DMS 273 treated with DMSO at 0.1 percent for 48 hours (cell line): ENCODE measurements around the gene TMED6.
A peak's percentile ranks its signal among the peaks of the same experiment; 100 is the strongest.
"Not testable (repeated sequence)": the region's sequence is repeated elsewhere in the genome, so short reads cannot be mapped to it uniquely, and the experiment has no call there.

ENCODE experiments used
- DNase-seq: peaks from one replicate; lab custom pipeline; 2025; lab: John Stamatoyannopoulos, UW

The TMED6 gene

DNA sequence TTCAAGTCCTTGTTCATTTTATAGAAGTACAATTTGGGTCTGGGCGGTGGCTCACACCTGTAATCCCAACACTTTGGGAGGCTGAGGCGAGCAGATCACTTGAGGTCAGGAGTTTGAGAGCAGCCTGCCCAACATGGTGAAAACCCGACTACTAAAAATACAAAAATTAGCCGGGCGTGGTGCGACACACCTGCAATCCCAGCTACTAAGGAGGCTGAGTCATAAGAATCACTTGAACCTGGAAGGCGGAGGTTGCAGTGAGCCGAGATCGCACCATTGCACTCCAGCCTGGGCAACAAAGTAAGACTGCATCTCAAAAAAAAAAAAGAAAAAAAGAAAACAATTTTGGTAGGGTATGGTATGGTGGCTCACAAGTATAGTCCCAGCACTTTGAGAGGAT, 8.5 kb upstream of the TMED6 start:
- DNase-seq: not testable (repeated sequence)

- no peak for DNase-seq
These were observed 951 bp downstream of the TMED6 start for GRCh38 chr16:69350536-69351133.

- no peak for DNase-seq
These were observed 2.0 kb downstream of the TMED6 start for GRCh38 chr16:69349536-69349935.

DNA sequence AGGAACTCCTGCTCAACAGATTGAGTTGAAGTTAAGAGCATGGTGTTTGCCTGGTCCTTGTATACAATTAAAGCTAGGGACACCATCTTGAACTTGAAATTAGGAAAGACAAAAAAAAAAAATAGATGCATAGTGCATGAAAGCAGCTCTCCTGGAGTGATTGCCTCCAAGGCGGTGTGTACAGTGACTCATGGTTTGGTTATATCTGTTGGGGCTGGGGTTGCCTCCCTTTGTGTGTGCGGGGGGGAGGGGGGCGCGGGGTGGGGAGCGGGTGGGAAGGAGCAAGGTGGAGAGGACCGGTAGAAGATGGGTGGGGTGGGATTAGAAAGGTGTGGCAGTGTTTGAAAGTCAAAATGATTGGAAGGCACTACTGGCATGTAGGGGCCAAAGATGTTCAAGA, 3.4 kb downstream of the TMED6 start:
- DNase-seq: no peak

DNA sequence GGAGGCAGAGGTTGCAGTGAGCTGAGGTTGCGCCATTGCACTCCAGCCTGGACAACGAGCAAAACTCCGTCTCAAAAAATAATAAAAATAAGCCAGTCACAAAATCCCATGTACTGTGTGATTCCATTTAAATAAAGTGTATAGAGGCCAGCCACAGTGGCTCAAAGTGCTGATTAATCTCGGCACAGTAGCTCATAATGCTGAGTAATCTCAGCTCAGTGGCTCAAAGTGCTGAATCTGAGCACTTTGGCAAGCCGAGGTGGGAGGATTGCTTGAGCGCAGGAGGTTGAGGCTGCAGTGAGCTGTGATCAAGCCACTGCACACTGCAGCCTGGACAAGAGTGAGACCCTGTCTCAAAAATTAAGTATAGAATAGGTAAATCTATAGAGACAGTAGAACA, 4.9 kb downstream of the TMED6 start:
- no peak for DNase-seq

GRCh38 chr16:69345923-69346322, 5.7 kb downstream of the TMED6 start:
- DNase-seq: no peak

DNA sequence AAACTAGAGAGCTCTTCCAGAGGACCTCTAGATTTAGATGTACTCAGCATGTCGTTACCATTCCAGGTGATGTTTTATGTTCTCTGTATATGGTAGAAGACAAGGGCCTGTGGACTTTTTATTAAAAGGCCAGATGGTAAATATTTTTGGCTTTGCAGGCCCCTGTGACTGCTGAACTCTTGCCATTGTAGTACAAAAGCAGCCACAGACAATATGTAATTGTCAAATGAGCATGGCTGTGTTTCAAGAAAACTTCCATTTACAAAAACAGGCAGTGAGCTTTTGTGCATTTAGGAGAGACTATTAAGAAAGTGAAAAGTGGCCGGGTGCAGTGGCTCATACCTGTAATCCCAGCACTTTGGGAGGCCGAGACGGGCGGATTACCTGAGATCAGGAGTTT, 7.4 kb downstream of the TMED6 start:
- DNase-seq: no peak

DNA sequence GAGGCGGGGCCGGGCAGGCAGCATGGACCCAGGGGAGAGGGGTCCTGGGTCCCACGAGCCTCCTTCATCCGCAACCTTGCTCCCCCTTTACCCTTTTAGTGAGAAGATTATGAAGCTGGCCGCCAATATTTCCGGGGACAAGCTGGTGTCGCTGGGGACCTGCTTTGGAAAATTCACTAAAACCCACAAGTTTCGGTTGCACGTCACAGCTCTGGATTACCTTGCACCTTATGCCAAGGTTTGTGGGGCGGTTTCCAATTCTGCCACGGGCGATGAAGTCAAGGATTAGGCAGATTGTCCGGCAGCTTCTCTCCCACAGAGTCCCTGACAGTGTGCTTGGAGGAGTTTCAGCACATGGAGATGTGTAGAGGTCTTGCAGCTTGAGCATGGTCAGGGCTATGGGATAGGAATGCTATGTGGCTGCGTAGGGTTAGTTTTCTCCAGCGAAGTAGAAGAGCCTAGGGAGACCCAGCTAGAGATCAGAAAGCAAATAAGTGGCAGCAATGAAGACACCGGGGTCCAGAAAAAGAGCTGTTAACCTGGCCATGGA, 11.4 kb downstream of the TMED6 start:
- no peak for DNase-seq

GRCh38 chr16:69339289-69340094, 12.1 kb downstream of the TMED6 start, which contains the start of the genes COG8 and NIP7:
Gene COG8 (minus strand): TSS chr16:69339564. CDS start chr16:69339552, 12 bp downstream.
Gene NIP7 (plus strand): TSS chr16:69339772. CDS start chr16:69339830, 58 bp downstream.
- DNase-seq: peak; percentile 97

DNA sequence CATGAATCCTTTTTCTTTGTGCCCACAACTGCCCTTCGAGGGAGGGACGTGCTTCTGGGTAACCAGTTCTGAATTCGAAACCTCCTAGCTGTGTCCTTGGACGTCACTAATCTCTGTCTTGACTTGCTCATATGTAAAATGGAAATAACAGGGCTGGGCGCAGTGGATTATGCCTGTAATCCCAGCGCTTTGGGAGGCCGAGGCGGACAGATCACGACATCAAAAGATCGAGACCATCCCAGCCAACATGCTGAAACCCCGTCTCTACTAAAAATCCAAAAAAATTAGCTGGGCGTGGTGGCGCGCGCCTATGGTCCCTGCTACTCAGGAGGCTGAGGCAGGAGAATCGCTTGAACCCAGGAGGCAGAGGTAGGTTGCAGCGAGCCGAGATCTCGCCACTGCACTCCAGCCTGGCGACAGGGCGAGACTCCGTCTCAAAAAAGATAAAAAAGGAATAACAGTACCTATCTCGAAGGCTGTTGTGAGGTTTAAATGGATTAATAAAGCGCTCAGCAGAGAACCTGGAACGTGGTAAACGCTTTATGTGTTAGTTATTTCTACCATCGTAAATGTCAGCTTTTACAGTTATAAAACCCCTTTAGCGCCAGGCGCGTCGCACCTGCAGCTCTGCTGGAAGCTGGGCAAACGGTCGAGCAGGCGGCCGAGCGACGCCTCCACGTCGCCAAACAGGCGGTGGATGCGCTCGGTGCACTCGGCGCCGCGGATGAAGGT, 12.9 kb downstream of the TMED6 start:
- DNase-seq: no peak

DNA sequence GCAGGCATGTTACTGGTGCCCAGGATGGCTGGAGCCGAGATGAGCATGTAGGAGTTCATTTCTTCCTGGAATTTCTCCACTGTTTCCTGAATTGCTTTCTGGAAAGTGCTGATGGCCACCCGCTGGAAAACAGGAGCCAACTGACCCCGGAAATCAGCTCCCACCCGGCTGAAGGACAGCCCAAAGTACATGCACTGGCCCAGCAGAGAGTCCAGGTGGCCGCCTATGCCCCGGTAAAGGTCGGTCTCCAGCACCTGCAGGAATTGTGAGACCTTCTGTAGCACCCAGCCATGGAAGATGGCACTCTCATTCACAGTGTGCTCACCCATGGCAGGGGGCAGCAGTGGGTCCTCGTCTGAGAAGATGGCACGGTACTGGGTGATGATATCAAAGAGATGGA, 16.9 kb downstream of the TMED6 start:
- DNase-seq: no peak

- peak; percentile 78 for DNase-seq
These were observed 21.1 kb downstream of the TMED6 start, which contains the start of gene PDF for GRCh38 chr16:69330286-69331109. Gene PDF (minus strand): TSS chr16:69330588. CDS start chr16:69330570, 18 bp downstream.

GRCh38 chr16:69329369-69330285, 22.0 kb downstream of the TMED6 start:
- no peak for DNase-seq

GRCh38 chr16:69328854-69329316, 22.7 kb downstream of the TMED6 start:
- peak; percentile 31 for DNase-seq

DNA sequence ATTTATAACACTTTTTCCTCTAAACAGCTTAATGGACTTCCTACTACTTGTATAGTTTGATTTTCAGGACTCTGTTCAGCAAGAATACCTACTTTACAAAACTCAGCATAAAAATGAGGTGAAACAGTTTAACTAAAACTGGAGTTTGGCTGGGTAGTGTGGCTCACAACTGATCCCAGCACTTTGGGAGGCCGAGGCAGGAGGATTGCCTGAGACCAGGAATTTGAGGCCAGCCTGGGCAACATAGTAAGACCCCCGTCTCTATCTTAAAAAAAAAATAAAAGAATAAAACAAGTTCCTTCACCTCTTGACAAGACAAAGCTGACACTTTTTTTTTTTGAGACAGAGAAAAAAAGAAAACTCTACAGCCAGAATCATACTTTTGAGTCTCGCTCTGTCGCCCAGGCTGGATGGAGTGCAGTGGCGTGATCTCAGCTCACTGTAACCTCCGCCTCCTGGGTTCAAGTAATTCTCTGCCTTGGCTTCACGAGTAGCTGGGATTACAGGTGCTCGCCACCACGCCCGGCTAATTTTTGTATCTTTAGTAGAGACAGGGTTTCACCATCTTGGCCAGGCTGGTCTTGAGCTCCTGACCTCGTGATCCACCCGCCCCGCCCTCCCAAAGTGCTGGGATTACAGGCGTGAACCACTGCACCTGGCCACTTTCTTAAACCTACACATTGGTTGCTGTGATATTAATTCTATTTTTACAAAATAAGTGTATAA, 23.8 kb downstream of the TMED6 start:
- no peak for DNase-seq

- no peak for DNase-seq
These were observed 25.3 kb downstream of the TMED6 start for GRCh38 chr16:69326172-69326873.

DNA sequence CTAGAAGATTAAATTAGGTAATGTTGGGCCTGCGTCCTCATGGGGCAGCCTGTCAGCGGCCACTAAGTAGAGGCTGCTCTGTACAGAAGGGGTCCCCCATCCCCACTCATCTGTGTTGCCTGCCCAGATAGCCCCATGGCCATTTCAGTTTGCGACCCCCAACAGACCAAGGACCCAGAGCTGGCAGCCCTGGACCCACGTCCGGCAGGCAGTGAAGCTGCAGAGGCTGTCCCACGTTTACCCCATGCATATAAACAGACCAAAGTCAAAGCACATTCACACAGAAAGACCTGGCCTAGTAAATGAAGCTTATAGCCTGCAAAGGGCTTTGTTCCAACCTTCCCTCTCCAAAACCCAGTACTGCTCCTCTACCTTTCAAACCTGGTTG, 25.8 kb downstream of the TMED6 start:
- DNase-seq: no peak

GRCh38 chr16:69324585-69325253, 26.9 kb downstream of the TMED6 start:
- no peak for DNase-seq
